Mesenchymal stem cell (in vitro differentiated cells and primary cell): ENCODE results near the gene LARP1.
"Not testable (repeated sequence)": the region's sequence is repeated elsewhere in the genome, so short reads cannot be mapped to it uniquely, and the experiment has no call there.

Experiments
- DNase-seq: peaks from one replicate; pipeline ENCODE4 v3.0.0-alpha.2; 2013
- H2AFZ ChIP-seq: one replicate; pipeline ENCODE4 v1.6.1; 2013; ENCODE audit warnings: low read depth, mild to moderate bottlenecking, control low read depth, inconsistent platforms, low read length, moderate library complexity
- H2AK5ac ChIP-seq: 2 replicates; pipeline ENCODE4 v1.6.1; 2013; ENCODE audit warnings: low read length, moderate library complexity, mild to moderate bottlenecking, inconsistent platforms; ENCODE audit not compliant: severe bottlenecking
- H2BK120ac ChIP-seq: one replicate; pipeline ENCODE4 v1.6.1; 2013; ENCODE audit warnings: low read depth, mild to moderate bottlenecking, inconsistent platforms, low read length, moderate library complexity
- H2BK12ac ChIP-seq, 2 experiments: one replicate each; pipeline ENCODE4 v1.6.1; 2013; ENCODE audit warnings: inconsistent platforms in 2 of 2, low read length in 2 of 2, mild to moderate bottlenecking in 2 of 2, moderate library complexity in 2 of 2, control low read depth in 1 of 2
- H2BK15ac ChIP-seq: one replicate; pipeline ENCODE4 v1.6.1; 2013; ENCODE audit warnings: mild to moderate bottlenecking, low read depth, inconsistent platforms; ENCODE audit not compliant: poor library complexity, severe bottlenecking
- H2BK5ac ChIP-seq: 2 replicates; pipeline ENCODE4 v1.6.1; 2013; ENCODE audit warnings: low read depth, mild to moderate bottlenecking, low read length, control low read depth, inconsistent platforms; ENCODE audit not compliant: poor library complexity, severe bottlenecking
- H3K14ac ChIP-seq, 2 experiments: one replicate each; pipeline ENCODE4 v1.6.1; 2013; ENCODE audit warnings: inconsistent platforms in 2 of 2, low read length in 2 of 2, control low read depth in 1 of 2, mild to moderate bottlenecking in 1 of 2, moderate library complexity in 1 of 2
- H3K18ac ChIP-seq, 2 experiments: one replicate each; pipeline ENCODE4 v1.6.1; 2013; ENCODE audit warnings: inconsistent platforms in 2 of 2, low read length in 2 of 2, control low read depth in 1 of 2, low read depth in 1 of 2, mild to moderate bottlenecking in 1 of 2
- H3K23ac ChIP-seq, 2 experiments: one replicate each; pipeline ENCODE4 v1.6.1; 2013; ENCODE audit warnings: inconsistent platforms in 2 of 2, low read length in 2 of 2, mild to moderate bottlenecking in 2 of 2, moderate library complexity in 2 of 2, control low read depth in 1 of 2
- H3K27ac ChIP-seq: 2 replicates; pipeline ENCODE4 v1.5.1; 2013; ENCODE audit warnings: mild to moderate bottlenecking, moderate library complexity, low read length, control low read depth, inconsistent platforms; ENCODE audit not compliant: poor library complexity, severe bottlenecking
- H3K27me3 ChIP-seq, 2 experiments: 2 replicates each; pipeline versions ENCODE4 v1.6.1 to v1.7.0; 2013; ENCODE audit warnings: low read length in 2 of 2, mild to moderate bottlenecking in 2 of 2, moderate library complexity in 2 of 2, control low read depth in 1 of 2, inconsistent platforms in 1 of 2; ENCODE audit not compliant: control insufficient read depth in 1 of 2, insufficient read depth in 1 of 2
- H3K36me3 ChIP-seq, 2 experiments: 2 replicates each; pipeline versions ENCODE4 v1.6.1 to v1.7.0; 2013; ENCODE audit warnings: low read length in 2 of 2, control low read depth in 1 of 2, inconsistent platforms in 1 of 2, low read depth in 1 of 2, mild to moderate bottlenecking in 1 of 2; ENCODE audit not compliant: insufficient read depth in 2 of 2, control insufficient read depth in 1 of 2
- H3K4ac ChIP-seq, 2 experiments: one replicate each; pipeline ENCODE4 v1.6.1; 2013; ENCODE audit warnings: inconsistent platforms in 2 of 2, low read length in 2 of 2, mild to moderate bottlenecking in 2 of 2, moderate library complexity in 2 of 2, control low read depth in 1 of 2, low read depth in 1 of 2
- H3K4me1 ChIP-seq: 2 replicates; pipeline ENCODE4 v1.6.1; 2013; ENCODE audit warnings: low read depth, low read length, control low read depth; ENCODE audit not compliant: control insufficient read depth, insufficient read depth
- H3K4me2 ChIP-seq: 2 replicates; pipeline ENCODE4 v1.6.1; 2013; ENCODE audit warnings: low read length, mild to moderate bottlenecking, inconsistent platforms; ENCODE audit not compliant: poor library complexity, severe bottlenecking
- H3K4me3 ChIP-seq, 2 experiments: 2 replicates each; pipeline versions ENCODE4 v1.5.1 to v1.7.0; 2013; ENCODE audit warnings: low read length in 2 of 2, mild to moderate bottlenecking in 2 of 2, control low read depth in 1 of 2, low read depth in 1 of 2; ENCODE audit not compliant: insufficient read depth in 1 of 2
- H3K79me1 ChIP-seq: replicated peaks from 2 replicates; pipeline ENCODE4 v1.6.1; 2013; ENCODE audit warnings: mild to moderate bottlenecking, control low read depth, low read length, inconsistent platforms; ENCODE audit not compliant: poor library complexity, severe bottlenecking
- H3K9ac ChIP-seq: 2 replicates; pipeline ENCODE4 v1.7.0; 2013; ENCODE audit warnings: mild to moderate bottlenecking, low read length, moderate library complexity
- H3K9me3 ChIP-seq: 2 replicates; pipeline ENCODE4 v1.7.0; 2013; ENCODE audit warnings: mild to moderate bottlenecking, low read length; ENCODE audit not compliant: control insufficient read depth
- H4K8ac ChIP-seq: one replicate; pipeline ENCODE4 v1.6.1; 2013; ENCODE audit warnings: inconsistent platforms, mild to moderate bottlenecking, low read length, moderate library complexity
- H4K91ac ChIP-seq: one replicate; pipeline ENCODE4 v1.6.1; 2013; ENCODE audit warnings: mild to moderate bottlenecking, low read length, inconsistent platforms
- WGBS: methylation state at CpG from one replicate; pipeline ENCODE4 v1.1.7; 2013; ENCODE audit warnings: mixed read lengths; 5-methylcytosine and 5-hydroxymethylcytosine counted together

The LARP1 gene

GRCh38 chr5:154735362-154735761 lies 19.8 kb upstream of the LARP1 start:
- not testable (repeated sequence) for H3K27me3 ChIP-seq, DNase-seq, H3K9me3 ChIP-seq, H3K79me1 ChIP-seq, H3K23ac ChIP-seq, H2BK12ac ChIP-seq, H2AK5ac ChIP-seq, H3K4me3 ChIP-seq, H3K4me2 ChIP-seq, H4K91ac ChIP-seq, H4K8ac ChIP-seq, H3K27ac ChIP-seq, H3K36me3 ChIP-seq, H3K9ac ChIP-seq, H3K18ac ChIP-seq, H3K4me1 ChIP-seq, H2BK120ac ChIP-seq, H2AFZ ChIP-seq, H3K4ac ChIP-seq, H3K14ac ChIP-seq, H2BK5ac ChIP-seq, H2BK15ac ChIP-seq
- WGBS: 98% methylated on average over 3 of the region's 7 CpGs

GRCh38 chr5:154736372-154736771 lies 18.8 kb upstream of the LARP1 start:
- H3K27me3 ChIP-seq, H3K18ac ChIP-seq, H4K91ac ChIP-seq, H3K23ac ChIP-seq, H2BK120ac ChIP-seq, DNase-seq, H2AFZ ChIP-seq, H2BK12ac ChIP-seq, H3K9ac ChIP-seq, H3K36me3 ChIP-seq, H3K4me2 ChIP-seq, H4K8ac ChIP-seq, H3K79me1 ChIP-seq, H2BK15ac ChIP-seq, H3K9me3 ChIP-seq, H2BK5ac ChIP-seq, H3K4me1 ChIP-seq, H2AK5ac ChIP-seq, H3K14ac ChIP-seq, H3K4ac ChIP-seq, H3K4me3 ChIP-seq, H3K27ac ChIP-seq: not testable (repeated sequence)
- WGBS: 100% methylated on average over 1 of the region's 1 CpG

GRCh38 chr5:154737667-154738320 lies 17.4 kb upstream of the LARP1 start:
- H3K27me3 ChIP-seq: no peaks in the 10 kb centered on the region
- no peaks in the 10 kb centered on the region for H3K4me1 ChIP-seq
- no peak overlapping the region for H4K91ac ChIP-seq
- H2AFZ ChIP-seq: no peak overlapping the region
- WGBS: 70% methylated on average over 6 of the region's 6 CpGs
- H3K23ac ChIP-seq: no peak overlapping the region
- no peak overlapping the region for H2BK15ac ChIP-seq
- no peak overlapping the region for H3K4ac ChIP-seq
- H2BK120ac ChIP-seq: no peak overlapping the region
- H2BK5ac ChIP-seq: no peak overlapping the region
- H4K8ac ChIP-seq: no peak overlapping the region
- H3K9me3 ChIP-seq: no peaks in the 10 kb centered on the region
- no peak overlapping the region for H3K4me2 ChIP-seq
- H3K79me1 ChIP-seq: no peaks in the 10 kb centered on the region
- H3K9ac ChIP-seq: no peak overlapping the region
- no peaks in the 10 kb centered on the region for H3K36me3 ChIP-seq
- H2AK5ac ChIP-seq: no peak overlapping the region
- H3K18ac ChIP-seq: peak overlapping the region in 1 of 2 experiments; percentile 50
- DNase-seq: no peak
- peak overlapping the region in 1 of 2 experiments; percentile 26 for H3K14ac ChIP-seq
- no peak overlapping the region for H2BK12ac ChIP-seq
- H3K27ac ChIP-seq: no peak overlapping the region
- no peak overlapping the region for H3K4me3 ChIP-seq

- peak overlapping the region; percentile 52 for H3K9ac ChIP-seq
- H3K79me1 ChIP-seq: no peaks in the 10 kb centered on the region
- no peak overlapping the region for H3K4me2 ChIP-seq
- H2AK5ac ChIP-seq: no peak overlapping the region
- H3K4me1 ChIP-seq: no peaks in the 10 kb centered on the region
- no peak overlapping the region for H3K23ac ChIP-seq
- no peak overlapping the region for H2BK120ac ChIP-seq
- WGBS: 51% methylated on average over 2 of the region's 2 CpGs
- H3K36me3 ChIP-seq: no peaks in the 10 kb centered on the region
- H2AFZ ChIP-seq: no peak overlapping the region
- no peak overlapping the region for H3K18ac ChIP-seq
- H3K14ac ChIP-seq: no peak overlapping the region
- peak; percentile 74 for DNase-seq
- no peak overlapping the region for H3K4me3 ChIP-seq
- H2BK5ac ChIP-seq: no peak overlapping the region
- no peaks in the 10 kb centered on the region for H3K9me3 ChIP-seq
- no peak overlapping the region for H4K8ac ChIP-seq
- H3K27ac ChIP-seq: no peak overlapping the region
- H2BK12ac ChIP-seq: no peak overlapping the region
- H4K91ac ChIP-seq: no peak overlapping the region
- no peak overlapping the region for H3K4ac ChIP-seq
- no peaks in the 10 kb centered on the region for H3K27me3 ChIP-seq
- H2BK15ac ChIP-seq: no peak overlapping the region
These were observed 14.7 kb upstream of the LARP1 start for GRCh38 chr5:154740483-154740882.
